Measurements from ENCODE around the gene COPE.

COPE gene

GRCh38 chr19:18865973-18866799 lies 53.0 kb downstream of the COPE start:
- TF ChIP-seq FOXP2 (optimal IDR thresholded peaks at IDR 0.05; ENCODE audit: borderline replicate concordance, extremely low read depth, extremely low read length, insufficient read depth) (peak; percentile 66), TAF1 (IDR thresholded peaks at IDR 0.05; ENCODE audit: borderline replicate concordance, insufficient read depth, low read length) (no peak)

DNA sequence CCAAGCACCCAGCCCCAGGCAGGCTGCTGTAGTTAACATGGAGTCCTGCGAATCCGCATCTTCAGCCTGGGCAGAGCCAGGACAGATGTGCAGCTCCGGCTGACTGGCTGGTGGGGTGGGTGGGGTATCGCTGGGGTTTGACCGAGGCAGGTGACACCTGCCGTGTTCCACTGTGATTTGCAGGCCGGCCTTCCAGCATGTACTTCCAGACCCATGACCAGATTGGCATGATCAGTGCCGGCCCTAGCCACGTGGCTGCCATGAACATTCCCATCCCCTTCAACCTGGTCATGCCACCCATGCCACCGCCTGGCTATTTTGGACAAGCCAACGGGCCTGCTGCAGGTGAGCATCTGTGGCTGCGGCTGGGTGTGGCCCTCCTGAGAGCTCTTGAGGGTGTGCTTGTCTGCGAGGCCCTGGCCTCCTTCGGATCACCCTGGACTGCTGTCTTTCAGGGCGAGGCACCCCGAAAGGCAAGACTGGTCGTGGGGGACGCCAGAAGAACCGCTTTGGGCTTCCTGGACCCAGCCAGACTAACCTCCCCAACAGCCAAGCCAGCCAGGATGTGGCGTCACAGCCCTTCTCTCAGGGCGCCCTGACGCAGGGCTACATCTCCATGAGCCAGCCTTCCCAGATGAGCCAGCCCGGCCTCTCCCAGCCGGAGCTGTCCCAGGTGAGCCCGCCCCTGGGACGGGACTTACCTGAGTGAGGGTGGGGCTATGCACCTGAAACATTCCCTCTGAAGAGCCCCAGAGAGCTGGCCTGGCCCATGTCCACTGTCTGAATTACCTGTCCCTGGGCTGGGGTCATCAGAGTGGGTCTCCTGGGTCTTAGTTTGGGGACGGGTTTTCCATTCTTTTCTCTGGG lies 53.8 kb downstream of the COPE start:
- TF ChIP-seq FOXP2 (optimal IDR thresholded peaks at IDR 0.05; ENCODE audit: borderline replicate concordance, extremely low read depth, extremely low read length, insufficient read depth) = no peak
- TF ChIP-seq TAF1 (IDR thresholded peaks at IDR 0.05; ENCODE audit: borderline replicate concordance, insufficient read depth, low read length) = no peak
- TF ChIP-seq POLR2AphosphoS5 (IDR thresholded peaks at IDR 0.05; ENCODE audit: low read depth, low read length) = no peak
- TF ChIP-seq SIN3A (IDR thresholded peaks at IDR 0.05; ENCODE audit: borderline replicate concordance, insufficient read depth, low read length) = no peak
- no peak for TF ChIP-seq REST (IDR thresholded peaks at IDR 0.05; ENCODE audit: insufficient read depth in 1 of 2, low read depth in 2 of 2, low read length in 2 of 2)

DNA sequence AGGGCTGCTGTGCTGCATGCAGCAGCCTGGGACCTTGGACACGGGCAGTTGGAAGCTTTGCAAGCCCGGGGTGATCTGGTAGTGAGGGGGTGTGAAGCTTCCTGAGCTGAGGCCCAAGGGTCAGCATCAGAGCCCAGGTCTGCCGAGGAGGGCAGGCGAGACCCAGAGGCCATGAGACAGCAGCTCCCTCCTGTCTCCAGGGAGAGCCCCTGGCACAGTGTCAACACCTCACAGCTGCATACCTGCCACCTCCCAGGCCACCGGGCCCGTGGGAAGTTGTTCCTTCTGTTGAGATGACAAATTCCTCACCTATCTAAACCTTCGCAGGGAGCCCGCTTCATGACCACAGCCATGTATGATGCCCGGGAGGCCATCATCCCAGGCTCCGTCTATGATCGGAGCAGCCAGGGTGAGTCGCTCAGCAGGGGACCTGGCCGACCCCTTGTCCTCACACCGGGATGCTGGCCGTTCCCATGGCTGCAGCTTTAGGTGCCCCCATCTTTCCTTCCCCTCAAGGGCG lies 55.3 kb downstream of the COPE start:
- TF ChIP-seq FOXP2 (optimal IDR thresholded peaks at IDR 0.05; ENCODE audit: borderline replicate concordance, extremely low read depth, extremely low read length, insufficient read depth) (no peak), REST (IDR thresholded peaks at IDR 0.05; ENCODE audit: insufficient read depth in 1 of 2, low read depth in 2 of 2, low read length in 2 of 2) (no peak), POLR2AphosphoS5 (IDR thresholded peaks at IDR 0.05; ENCODE audit: low read depth, low read length) (no peak), SIN3A (IDR thresholded peaks at IDR 0.05; ENCODE audit: borderline replicate concordance, insufficient read depth, low read length) (no peak), TAF1 (IDR thresholded peaks at IDR 0.05; ENCODE audit: borderline replicate concordance, insufficient read depth, low read length) (no peak)

- TF ChIP-seq TAF1 (IDR thresholded peaks at IDR 0.05; ENCODE audit: borderline replicate concordance, insufficient read depth, low read length) (no peak), REST (IDR thresholded peaks at IDR 0.05; ENCODE audit: insufficient read depth in 1 of 2, low read depth in 2 of 2, low read length in 2 of 2) (no peak), FOXP2 (optimal IDR thresholded peaks at IDR 0.05; ENCODE audit: borderline replicate concordance, extremely low read depth, extremely low read length, insufficient read depth) (no peak), SIN3A (IDR thresholded peaks at IDR 0.05; ENCODE audit: borderline replicate concordance, insufficient read depth, low read length) (no peak), POLR2AphosphoS5 (IDR thresholded peaks at IDR 0.05; ENCODE audit: low read depth, low read length) (no peak)
Measured at GRCh38 chr19:18862976-18863842, 56.0 kb downstream of the COPE start.

DNA sequence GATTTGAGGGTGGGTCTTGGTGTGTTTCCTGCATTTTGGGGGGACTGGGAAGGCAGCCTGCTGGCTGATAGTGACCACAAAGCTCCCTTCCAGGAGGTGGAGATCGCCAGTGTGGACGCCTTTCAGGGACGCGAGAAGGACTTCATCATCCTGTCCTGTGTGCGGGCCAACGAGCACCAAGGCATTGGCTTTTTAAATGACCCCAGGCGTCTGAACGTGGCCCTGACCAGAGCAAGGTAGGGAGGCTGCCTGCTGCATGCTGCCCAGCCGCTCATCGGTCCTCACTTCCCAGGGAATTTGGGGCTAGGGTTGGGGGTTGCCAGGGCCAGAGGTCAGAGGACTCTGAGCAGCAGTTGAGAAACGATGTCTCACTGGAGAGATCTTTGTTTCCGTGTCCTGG lies 57.3 kb downstream of the COPE start:
- TF ChIP-seq POLR2AphosphoS5 (IDR thresholded peaks at IDR 0.05; ENCODE audit: low read depth, low read length) = no peak
- no peak for TF ChIP-seq SIN3A (IDR thresholded peaks at IDR 0.05; ENCODE audit: borderline replicate concordance, insufficient read depth, low read length)
- TF ChIP-seq REST (IDR thresholded peaks at IDR 0.05; ENCODE audit: insufficient read depth in 1 of 2, low read depth in 2 of 2, low read length in 2 of 2) = no peak
- no peak for TF ChIP-seq TAF1 (IDR thresholded peaks at IDR 0.05; ENCODE audit: borderline replicate concordance, insufficient read depth, low read length)
- no peak for TF ChIP-seq FOXP2 (optimal IDR thresholded peaks at IDR 0.05; ENCODE audit: borderline replicate concordance, extremely low read depth, extremely low read length, insufficient read depth)
